ENCODE data around the gene HYPK. TPM values are rescaled to one million over a fixed set of nuclear protein-coding genes. Genes with fewer than 3 reads are reported as not detected.

HYPK gene
- total RNA-seq, 1 donor from 2014 or later = 6.0 TPM

GRCh38 chr15:43845421-43845820 is 45.0 kb downstream of the HYPK start:
- DNase-seq (ENCODE audit: low spot score) = no peak

DNA sequence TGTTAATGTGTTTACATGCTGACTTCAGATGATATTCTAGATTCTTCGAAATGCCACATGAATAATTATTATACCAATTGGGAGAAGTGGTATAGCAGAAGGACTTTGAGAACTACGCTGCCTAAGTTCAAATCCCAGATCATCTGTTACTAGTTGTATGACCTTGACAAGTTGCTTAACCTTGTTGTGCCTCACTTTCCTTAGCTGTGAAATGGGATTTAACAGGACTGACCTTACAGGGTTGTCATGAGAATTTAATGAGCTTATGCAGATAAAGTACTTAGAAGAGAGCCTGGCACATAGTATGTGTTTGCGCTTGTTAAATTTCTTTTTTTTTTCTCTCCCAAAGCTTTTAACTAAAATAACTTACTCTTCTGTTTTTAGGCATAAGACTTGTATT is 50.9 kb downstream of the HYPK start:
- no peak for DNase-seq (ENCODE audit: low spot score)

GRCh38 chr15:43852607-43853006 is 52.2 kb downstream of the HYPK start:
- no peak for DNase-seq (ENCODE audit: low spot score)

Other genes starting within 250 kb of the HYPK start
- gene PPIP5K1, start 210.4 kb upstream of the HYPK start, total RNA-seq (ENCODE audit: insufficient read depth, low replicate concordance) = 16.1 TPM
- gene CKMT1B, start 206.6 kb upstream of the HYPK start, total RNA-seq (ENCODE audit: insufficient read depth, low replicate concordance) = not detected
- gene STRC, start 181.8 kb upstream of the HYPK start, total RNA-seq (ENCODE audit: insufficient read depth, low replicate concordance) = 1.7 TPM
- 6.3 TPM for gene CATSPER2, start 151.8 kb upstream of the HYPK start, total RNA-seq (ENCODE audit: insufficient read depth, low replicate concordance)
- gene CKMT1A, start 106.7 kb upstream of the HYPK start, total RNA-seq (ENCODE audit: insufficient read depth, low replicate concordance) = 3.6 TPM
- gene PDIA3, start 54.2 kb upstream of the HYPK start, total RNA-seq (ENCODE audit: insufficient read depth, low replicate concordance) = 151 TPM
- gene ELL3, start 23.6 kb upstream of the HYPK start, total RNA-seq (ENCODE audit: insufficient read depth, low replicate concordance) = 0.24 TPM
- gene SERF2, start 8.3 kb upstream of the HYPK start, total RNA-seq (ENCODE audit: insufficient read depth, low replicate concordance) = 301 TPM
- gene SERINC4, start 379 bp upstream of the HYPK start, total RNA-seq (ENCODE audit: insufficient read depth, low replicate concordance) = not detected
- gene MFAP1, start 24.1 kb downstream of the HYPK start, total RNA-seq (ENCODE audit: insufficient read depth, low replicate concordance) = 12.0 TPM
- gene WDR76, start 26.4 kb downstream of the HYPK start, total RNA-seq (ENCODE audit: insufficient read depth, low replicate concordance) = 5.8 TPM

Measured in umbilical cord (tissue), 2 donors.